Stimulated activated naive CD8-positive, alpha-beta T cell treated with anti-CD3 and anti-CD28 coated beads, Interleukin-15, Interleukin-2, amounts not matched to agents 100 ng/mL and 50 ng/mL, for 24 hours (primary cell): Measurements from ENCODE around the gene TBL1X.
"Not testable (repeated sequence)": the region's sequence is repeated elsewhere in the genome, so short reads cannot be mapped to it uniquely, and the experiment has no call there.

Experiments used
- H3K27ac Mint-ChIP-seq: one replicate; pipeline ENCODE4 v1.8.0; 2021; ENCODE audit warnings: mild to moderate bottlenecking, mixed read lengths
- H3K27me3 Mint-ChIP-seq: one replicate; pipeline ENCODE4 v1.8.0; 2021; ENCODE audit warnings: mixed read lengths
- H3K36me3 Mint-ChIP-seq: one replicate; pipeline ENCODE4 v1.8.0; 2021; ENCODE audit warnings: low read depth, mixed read lengths
- H3K4me1 Mint-ChIP-seq: one replicate; pipeline ENCODE4 v1.8.0; 2021; ENCODE audit warnings: low read depth, mixed read lengths
- H3K4me3 Mint-ChIP-seq: one replicate; pipeline ENCODE4 v1.8.0; 2021; ENCODE audit warnings: mild to moderate bottlenecking, mixed read lengths
- H3K9me3 Mint-ChIP-seq: one replicate; pipeline ENCODE4 v1.8.0; 2021; ENCODE audit warnings: mixed read lengths

TBL1X gene

DNA sequence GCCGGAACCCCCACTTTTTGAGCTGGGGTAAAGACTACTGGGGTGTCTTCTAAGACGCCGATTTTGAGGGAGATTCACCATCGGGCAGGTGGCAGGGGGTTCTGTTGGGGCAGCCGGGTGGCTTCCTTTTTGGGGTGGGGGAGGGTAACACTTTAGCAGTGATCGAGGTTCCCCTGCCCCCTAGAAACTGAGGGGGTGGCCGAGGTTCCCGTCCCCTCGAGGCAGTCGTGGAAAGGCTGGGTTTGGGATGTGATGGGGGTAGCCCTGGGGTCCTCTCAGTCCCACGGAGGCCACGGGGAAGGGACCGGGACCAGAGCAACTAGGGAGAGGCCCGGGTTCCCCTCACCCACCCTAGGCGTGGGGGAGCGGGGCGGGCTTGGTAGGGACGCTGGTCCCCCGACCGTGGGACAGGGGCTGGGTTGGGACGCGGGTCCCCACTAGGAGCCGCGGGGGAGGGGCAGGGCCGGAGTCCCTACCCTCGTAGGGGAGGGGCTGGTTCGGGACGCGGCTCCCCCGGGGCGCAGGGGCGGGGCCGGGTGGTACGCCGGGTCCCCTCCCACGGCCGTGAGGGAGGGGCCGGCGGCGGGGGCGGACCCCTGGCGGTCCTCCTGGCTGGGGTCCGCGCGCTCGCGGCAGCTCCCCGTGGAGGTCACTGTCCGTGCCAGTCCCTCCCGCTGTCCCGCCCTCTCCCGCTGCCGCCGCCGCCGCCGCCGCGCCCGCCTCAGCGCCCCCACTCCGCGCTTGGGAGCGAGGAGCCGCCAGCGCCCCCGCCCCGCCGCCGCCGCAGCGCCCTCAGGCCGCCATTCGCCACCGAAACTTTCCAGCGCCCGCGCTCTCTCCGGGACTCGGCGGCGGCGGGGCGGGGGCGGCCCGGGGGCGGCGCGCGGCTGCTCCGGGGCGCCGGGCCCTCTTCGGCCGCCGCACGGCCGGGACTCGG, at the start of gene TBL1X:
Gene TBL1X (plus strand): TSS at position 624 of the 937 bp plus-strand sequence. CDS start 188,529 bp downstream, outside the sequence.
- Mint-ChIP-seq H3K9me3 (no peaks in the 10 kb centered on the region), H3K4me3 (peak within 1 kb of the TSS; percentile 88), H3K27ac (peak within 1 kb of the TSS; percentile 96), H3K36me3 (peaks cover 13% of the 10 kb centered on the region), H3K4me1 (peaks cover 52% of the 10 kb centered on the region), H3K27me3 (peaks cover 4% of the 10 kb centered on the region)

GRCh38 chrX:9416562-9417348, 48.1 kb upstream of the TBL1X start:
- Mint-ChIP-seq H3K4me1 (peaks cover 10% of the 10 kb centered on the region), H3K27me3 (no peaks in the 10 kb centered on the region), H3K27ac (no peak overlapping the region), H3K9me3 (peaks cover under 1% of the 10 kb centered on the region), H3K36me3 (no peaks in the 10 kb centered on the region), H3K4me3 (no peak overlapping the region)

- Mint-ChIP-seq H3K27ac (no peak overlapping the region), H3K4me3 (no peak overlapping the region)
Observed at GRCh38 chrX:9418262-9418661, 46.6 kb upstream of the TBL1X start.

GRCh38 chrX:9420275-9421265, 44.3 kb upstream of the TBL1X start:
- Mint-ChIP-seq H3K4me3 (no peak overlapping the region), H3K27me3 (no peaks in the 10 kb centered on the region), H3K9me3 (peaks cover 3% of the 10 kb centered on the region), H3K36me3 (no peaks in the 10 kb centered on the region), H3K4me1 (peaks cover 10% of the 10 kb centered on the region), H3K27ac (no peak overlapping the region)

More at GRCh38 chrX:9418262-9418661, 46.6 kb upstream of the TBL1X start:
- Mint-ChIP-seq H3K36me3 (no peaks in the 10 kb centered on the region), H3K4me1 (peaks cover 10% of the 10 kb centered on the region), H3K9me3 (no peaks in the 10 kb centered on the region), H3K27me3 (no peaks in the 10 kb centered on the region)

DNA sequence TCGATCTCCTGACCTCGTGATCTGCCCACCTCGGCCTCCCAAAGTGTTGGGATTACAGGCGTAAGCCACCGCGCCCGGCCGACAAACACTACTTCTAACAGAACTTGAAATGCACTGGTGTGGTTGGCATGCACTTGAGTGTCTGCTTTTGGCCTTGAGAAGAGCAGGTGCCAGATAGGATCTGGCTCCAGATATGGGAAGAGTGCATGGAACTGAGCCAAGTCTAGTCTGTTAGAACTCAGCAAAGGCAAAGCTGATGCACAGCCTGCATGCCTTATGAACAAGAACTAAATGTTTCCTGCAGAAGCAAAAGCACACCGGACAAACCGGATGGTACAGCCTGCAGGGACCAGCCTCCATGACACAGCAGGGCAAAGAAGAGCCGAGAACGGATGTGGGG, 35.1 kb upstream of the TBL1X start:
- H3K4me3 Mint-ChIP-seq: no peak overlapping the region

DNA sequence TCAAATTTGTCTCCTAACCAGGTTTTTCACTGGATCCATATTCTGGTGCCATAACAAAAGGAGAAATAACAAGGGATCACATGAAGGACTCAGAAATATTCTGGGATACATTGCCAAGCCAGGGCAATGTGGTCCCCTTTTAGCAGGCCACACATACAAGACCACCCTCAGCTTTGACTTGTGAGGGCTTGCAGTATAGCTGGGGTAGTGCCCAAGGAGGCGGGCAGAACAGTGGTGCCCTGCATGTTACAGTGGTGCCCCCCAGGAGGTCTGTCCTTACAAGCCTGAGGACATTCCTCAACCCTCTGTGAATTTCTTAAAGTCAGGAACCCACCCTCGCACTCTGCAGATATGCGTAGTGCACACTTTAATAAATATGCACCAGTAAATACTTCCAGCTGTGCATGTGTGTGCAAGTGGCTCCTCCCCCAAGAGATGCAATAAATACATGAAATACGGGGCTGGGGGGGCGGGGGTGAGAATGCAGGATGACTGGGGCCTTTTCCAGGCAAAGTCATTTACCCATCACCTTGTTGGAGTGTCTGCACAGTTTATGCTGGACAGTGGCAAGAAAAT, 34.4 kb upstream of the TBL1X start:
- Mint-ChIP-seq H3K36me3 (no peaks in the 10 kb centered on the region), H3K27ac (no peak overlapping the region), H3K4me3 (no peak overlapping the region), H3K9me3 (no peaks in the 10 kb centered on the region), H3K27me3 (no peaks in the 10 kb centered on the region), H3K4me1 (no peaks in the 10 kb centered on the region)

More for the DNA sequence above, 35.1 kb upstream of the TBL1X start:
- Mint-ChIP-seq H3K27me3 (no peaks in the 10 kb centered on the region), H3K27ac (no peak overlapping the region), H3K36me3 (no peaks in the 10 kb centered on the region), H3K4me1 (no peaks in the 10 kb centered on the region), H3K9me3 (no peaks in the 10 kb centered on the region)

- Mint-ChIP-seq H3K27me3 (no peaks in the 10 kb centered on the region), H3K36me3 (no peaks in the 10 kb centered on the region), H3K27ac (no peak overlapping the region), H3K4me3 (no peak overlapping the region), H3K4me1 (no peaks in the 10 kb centered on the region), H3K9me3 (no peaks in the 10 kb centered on the region)
Observed at GRCh38 chrX:9431281-9431680, 33.6 kb upstream of the TBL1X start.

- Mint-ChIP-seq H3K4me1 (no peaks in the 10 kb centered on the region), H3K4me3 (no peak overlapping the region), H3K27me3 (no peaks in the 10 kb centered on the region), H3K27ac (no peak overlapping the region), H3K9me3 (no peaks in the 10 kb centered on the region), H3K36me3 (no peaks in the 10 kb centered on the region)
Observed at GRCh38 chrX:9433596-9433995, 31.3 kb upstream of the TBL1X start.

- H3K36me3 Mint-ChIP-seq: no peaks in the 10 kb centered on the region
- no peaks in the 10 kb centered on the region for H3K4me1 Mint-ChIP-seq
- no peaks in the 10 kb centered on the region for H3K9me3 Mint-ChIP-seq
- H3K27ac Mint-ChIP-seq: no peak overlapping the region
- H3K4me3 Mint-ChIP-seq: no peak overlapping the region
- H3K27me3 Mint-ChIP-seq: no peaks in the 10 kb centered on the region
Observed at GRCh38 chrX:9434051-9434550, 30.8 kb upstream of the TBL1X start.

DNA sequence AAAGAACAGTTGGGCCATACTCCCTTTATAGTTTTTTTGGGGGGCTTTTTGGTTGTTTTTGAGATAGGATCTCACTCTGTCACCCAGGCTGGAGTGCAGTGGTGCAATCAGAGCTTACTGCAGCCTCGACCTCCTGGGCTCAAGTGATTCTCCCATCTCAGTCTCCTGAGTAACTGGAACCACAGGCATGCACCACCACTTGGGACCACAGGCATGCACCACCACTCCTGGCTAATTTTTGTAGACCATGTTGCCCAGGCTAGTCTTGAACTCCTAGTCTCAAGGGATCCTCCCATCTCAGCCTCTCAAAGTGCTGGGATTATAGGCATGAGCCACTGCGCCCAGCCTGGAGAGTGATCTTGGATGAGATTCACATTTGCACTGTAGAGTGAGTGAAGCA, 29.8 kb upstream of the TBL1X start:
- H3K27me3 Mint-ChIP-seq, H3K36me3 Mint-ChIP-seq, H3K9me3 Mint-ChIP-seq, H3K4me3 Mint-ChIP-seq, H3K27ac Mint-ChIP-seq, H3K4me1 Mint-ChIP-seq: not testable (repeated sequence)

- no peaks in the 10 kb centered on the region for H3K9me3 Mint-ChIP-seq
- H3K27me3 Mint-ChIP-seq: no peaks in the 10 kb centered on the region
- no peaks in the 10 kb centered on the region for H3K36me3 Mint-ChIP-seq
- no peak overlapping the region for H3K27ac Mint-ChIP-seq
- peaks cover 12% of the 10 kb centered on the region for H3K4me1 Mint-ChIP-seq
- H3K4me3 Mint-ChIP-seq: no peak overlapping the region
Observed at GRCh38 chrX:9436812-9437211, 28.0 kb upstream of the TBL1X start.

DNA sequence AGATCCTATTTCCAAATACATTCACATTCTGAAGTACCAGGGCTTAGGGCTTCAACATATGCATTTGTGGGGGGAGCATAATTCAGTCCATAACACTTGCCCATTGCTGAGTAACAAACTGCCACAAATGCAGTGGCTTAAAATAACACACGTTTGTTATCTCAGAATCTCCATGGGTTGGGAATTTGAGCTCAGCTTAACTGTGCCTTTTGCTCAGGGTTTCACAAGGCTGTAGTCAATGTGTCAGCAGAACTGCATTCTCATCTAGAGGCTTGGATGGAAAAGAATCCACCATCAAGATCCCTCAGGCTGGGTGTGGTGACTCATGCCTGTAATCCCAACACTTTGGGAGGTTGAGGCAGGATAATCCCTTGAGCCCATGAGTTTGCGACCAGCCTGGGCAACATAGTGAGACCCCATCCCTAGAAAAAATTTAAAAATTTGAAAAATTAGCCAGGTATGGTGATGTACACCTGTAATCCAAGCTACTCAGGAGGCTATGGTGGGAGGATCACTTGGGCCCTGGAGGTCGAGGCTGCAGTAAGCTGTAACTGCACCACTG, 25.8 kb upstream of the TBL1X start:
- H3K4me1 Mint-ChIP-seq: peaks cover 12% of the 10 kb centered on the region
- H3K9me3 Mint-ChIP-seq: no peaks in the 10 kb centered on the region
- H3K36me3 Mint-ChIP-seq: no peaks in the 10 kb centered on the region
- no peak overlapping the region for H3K27ac Mint-ChIP-seq
- no peak overlapping the region for H3K4me3 Mint-ChIP-seq
- H3K27me3 Mint-ChIP-seq: no peaks in the 10 kb centered on the region

GRCh38 chrX:9440116-9440844, 24.6 kb upstream of the TBL1X start:
- Mint-ChIP-seq H3K27ac (peak overlapping the region; percentile 49), H3K36me3 (no peaks in the 10 kb centered on the region), H3K9me3 (no peaks in the 10 kb centered on the region), H3K27me3 (no peaks in the 10 kb centered on the region), H3K4me1 (peaks cover 12% of the 10 kb centered on the region), H3K4me3 (no peak overlapping the region)
